IMR-90 (cell line): ENCODE measurements around the gene PTPRN2. TPM values are rescaled to one million over a fixed set of nuclear protein-coding genes. Genes with fewer than 3 reads are reported as not detected.

Source experiments
- ATAC-seq: fragments of 200-7000 bp; cut with Tn5 transposase; 2 replicates; pipeline ENCODE4 v1.9.1; 2020; ENCODE audit warnings: low read depth, mild to moderate bottlenecking, moderate library complexity
- BruUV-seq: library from RNA; stranded (reverse); fragments of 400-500 nt; replicated peaks from 2 replicates; lab custom pipeline; 2021; lab: Mats Ljungman, UMichigan
- CTCF ChIA-PET: fragments of 300-600 bp; formaldehyde crosslinking; extraction: SDS; loops from one replicate; lab custom pipeline; 2021; ENCODE audit warnings: antibody characterized with exemption; lab: Yijun Ruan, JAX
- POLR2A ChIA-PET: fragments of 300-600 bp; sonication (Branson Sonifier 250); formaldehyde crosslinking; loops from one replicate; lab custom pipeline; 2022; ENCODE audit warnings: antibody characterized with exemption; ENCODE audit not compliant: unreplicated experiment; lab: Charles Lee
- DNase-seq: peaks from one replicate; pipeline ENCODE4 v3.0.0; 2013
- H2AFZ ChIP-seq: replicated peaks from 2 replicates; pipeline ENCODE3; 2013; ENCODE audit warnings: low read length, mild to moderate bottlenecking; ENCODE audit not compliant: poor library complexity
- H2AK5ac ChIP-seq: 2 replicates; pipeline ENCODE4 v1.6.1; 2013; ENCODE audit warnings: low read depth, low read length, inconsistent platforms
- H2AK9ac ChIP-seq: replicated peaks from 2 replicates; pipeline ENCODE3; 2013; ENCODE audit warnings: mild to moderate bottlenecking, low read depth, low read length, moderate library complexity; ENCODE audit not compliant: poor library complexity
- H2BK120ac ChIP-seq: 2 replicates; pipeline ENCODE4 v1.6.1; 2013; ENCODE audit warnings: low read depth, low read length, inconsistent platforms
- H2BK15ac ChIP-seq: 3 replicates; pipeline ENCODE4 v1.6.1; 2013; ENCODE audit warnings: low read depth, low read length, inconsistent platforms
- H2BK20ac ChIP-seq: 2 replicates; pipeline ENCODE4 v1.6.1; 2013; ENCODE audit warnings: low read depth, mild to moderate bottlenecking, inconsistent platforms, low read length, moderate library complexity
- H2BK5ac ChIP-seq: 2 replicates; pipeline ENCODE4 v1.6.1; 2013; ENCODE audit warnings: mild to moderate bottlenecking, low read depth, low read length, inconsistent platforms; ENCODE audit not compliant: poor library complexity, severe bottlenecking
- H3K14ac ChIP-seq: replicated peaks from 2 replicates; pipeline ENCODE4 v1.6.1; 2013; ENCODE audit warnings: low read depth, low read length, inconsistent platforms
- H3K18ac ChIP-seq: 2 replicates; pipeline ENCODE4 v1.6.1; 2013; ENCODE audit warnings: low read depth, low read length, control low read depth
- H3K23ac ChIP-seq: 2 replicates; pipeline ENCODE4 v1.6.1; 2013; ENCODE audit warnings: low read depth, low read length, inconsistent platforms
- H3K27ac ChIP-seq: 2 replicates; pipeline ENCODE4 v1.5.1; 2013; ENCODE audit warnings: mild to moderate bottlenecking, control low read depth, low read length; ENCODE audit not compliant: insufficient read depth
- H3K27me3 ChIP-seq: 2 replicates; pipeline ENCODE4 v1.6.1; 2013; ENCODE audit warnings: low read length; ENCODE audit not compliant: control insufficient read depth, insufficient read depth
- H3K36me3 ChIP-seq: 2 replicates; pipeline ENCODE4 v1.6.1; 2013; ENCODE audit warnings: low read length, mixed read lengths; ENCODE audit not compliant: control insufficient read depth, insufficient read depth
- H3K4ac ChIP-seq: 2 replicates; pipeline ENCODE4 v1.6.1; 2013; ENCODE audit warnings: low read depth, low read length, inconsistent platforms
- H3K4me1 ChIP-seq: 2 replicates; pipeline ENCODE4 v1.6.1; 2013; ENCODE audit warnings: low read length, mixed read lengths; ENCODE audit not compliant: control insufficient read depth, insufficient read depth
- H3K4me2 ChIP-seq: 2 replicates; pipeline ENCODE4 v1.6.1; 2013; ENCODE audit warnings: low read depth, mild to moderate bottlenecking, control low read depth, low read length, moderate library complexity
- H3K4me3 ChIP-seq: 2 replicates; pipeline ENCODE4 v1.5.1; 2013; ENCODE audit warnings: low read depth, mild to moderate bottlenecking, control low read depth, low read length, moderate library complexity; ENCODE audit not compliant: insufficient read depth
- H3K56ac ChIP-seq: 2 replicates; pipeline ENCODE4 v1.6.1; 2013; ENCODE audit warnings: low read length, inconsistent platforms; ENCODE audit not compliant: insufficient read depth; ENCODE audit errors: extremely low read depth
- H3K79me1 ChIP-seq, 2 experiments: 2 replicates each; pipeline ENCODE4 v1.6.1; 2013; ENCODE audit warnings: low read length in 2 of 2, inconsistent platforms in 1 of 2, low read depth in 1 of 2
- H3K9ac ChIP-seq: 2 replicates; pipeline ENCODE4 v1.6.1; 2013; ENCODE audit warnings: low read depth, low read length, control low read depth
- H3K9me1 ChIP-seq: 2 replicates; pipeline ENCODE4 v1.6.1; 2013; ENCODE audit warnings: low read length, inconsistent platforms; ENCODE audit not compliant: insufficient read depth
- H3K9me3 ChIP-seq: 2 replicates; pipeline ENCODE4 v1.6.1; 2013; ENCODE audit warnings: low read length; ENCODE audit not compliant: control insufficient read depth, insufficient read depth
- H4K20me1 ChIP-seq: 2 replicates; pipeline ENCODE4 v1.6.1; 2013; ENCODE audit warnings: low read length, inconsistent platforms; ENCODE audit not compliant: insufficient read depth
- H4K5ac ChIP-seq: 2 replicates; pipeline ENCODE4 v1.6.1; 2013; ENCODE audit warnings: mild to moderate bottlenecking, low read depth, low read length, control low read depth
- H4K8ac ChIP-seq, 2 experiments: 2 replicates each; pipeline ENCODE4 v1.6.1; 2013; ENCODE audit warnings: low read depth in 2 of 2, low read length in 2 of 2, control low read depth in 1 of 2, inconsistent platforms in 1 of 2
- H4K91ac ChIP-seq: 2 replicates; pipeline ENCODE4 v1.6.1; 2013; ENCODE audit warnings: low read depth, low read length, inconsistent platforms; ENCODE audit not compliant: insufficient read depth
- BHLHE40 ChIP-seq: fragments of 150-350 bp; IDR thresholded peaks from 2 replicates; pipeline ENCODE4 v1.6.1; 2016; ENCODE audit warnings: mild to moderate bottlenecking, low read depth, low read length
- CTCF ChIP-seq: conservative IDR thresholded peaks from 2 replicates; pipeline ENCODE4 v1.5.1; 2012; ENCODE audit warnings: mild to moderate bottlenecking, low read depth, low read length, improper control_type of control experiment
- ELK1 ChIP-seq: fragments of 150-350 bp; IDR thresholded peaks from 2 replicates; pipeline ENCODE4 v1.6.1; 2016; ENCODE audit warnings: low read depth, mild to moderate bottlenecking, low read length, moderate library complexity, borderline replicate concordance
- FOS ChIP-seq: fragments of 150-350 bp; IDR thresholded peaks from 2 replicates; pipeline ENCODE4 v1.6.1; 2016; ENCODE audit warnings: low read depth, low read length
- MAFK ChIP-seq: IDR thresholded peaks from 2 replicates; pipeline ENCODE4 v1.6.1; 2012; ENCODE audit warnings: low read depth, low read length, improper control_type of control experiment
- MAZ ChIP-seq: IDR thresholded peaks from 2 replicates; pipeline ENCODE4 v1.6.1; 2012; ENCODE audit warnings: low read depth, mild to moderate bottlenecking, low read length, improper control_type of control experiment, moderate library complexity, borderline replicate concordance
- MXI1 ChIP-seq: IDR thresholded peaks from 2 replicates; pipeline ENCODE4 v1.6.1; 2012; ENCODE audit warnings: low read depth, mild to moderate bottlenecking, low read length, moderate library complexity, borderline replicate concordance
- RAD21 ChIP-seq: IDR thresholded peaks from 2 replicates; pipeline ENCODE4 v1.6.1; 2012; ENCODE audit warnings: low read length, improper control_type of control experiment
- WGBS, 2 experiments: methylation state at CpG; one replicate each; pipeline versions ENCODE4 v1.1.5 to v1.1.7; 2013; ENCODE audit warnings: missing lambda C conversion rate in 2 of 2; ENCODE audit not compliant: insufficient read length in 1 of 2; ENCODE audit errors: extremely low coverage in 2 of 2; 5-methylcytosine and 5-hydroxymethylcytosine counted together
- dilution Hi-C: fragments of 300-500 bp; cut with HindIII; formaldehyde crosslinking; loops from one replicate; pipeline ENCODE4 v1.14.3; 2018; ENCODE audit warnings: low sequenced_read_pairs; ENCODE audit not compliant: unreplicated experiment
- in situ Hi-C: fragments of 300-500 bp; cut with MboI; formaldehyde crosslinking; loops from 3 replicates; pipeline ENCODE4 v1.14.3; 2019; ENCODE audit warnings: low sequenced_read_pairs, inconsistent platforms, mixed read lengths
- intact Hi-C: fragments of 100-400 bp; cut with micrococcal nuclease; formaldehyde crosslinking; loops from 2 replicates; pipeline ENCODE4 v1.10.0; 2022
- polyA plus RNA-seq, 3 experiments: library from polyadenylated mRNA; depleted of rRNA; stranded (reverse); fragments of >200 nt; gene quantifications; 2 replicates each; pipeline ENCODE4 v1.2.3, GENCODE V29; 2012; ENCODE audit warnings: low replicate concordance in 1 of 3
- total RNA-seq: library from RNA; depleted of rRNA; stranded (reverse); fragments of >200 nt; gene quantifications from 2 replicates; pipeline ENCODE4 v1.2.3, GENCODE V29; 2012

PTPRN2 gene
- total and polyA plus RNA-seq, 2 of the 4 experiments (the other 2 are of a cell fraction): 0.03 TPM; not detected in 1

DNA sequence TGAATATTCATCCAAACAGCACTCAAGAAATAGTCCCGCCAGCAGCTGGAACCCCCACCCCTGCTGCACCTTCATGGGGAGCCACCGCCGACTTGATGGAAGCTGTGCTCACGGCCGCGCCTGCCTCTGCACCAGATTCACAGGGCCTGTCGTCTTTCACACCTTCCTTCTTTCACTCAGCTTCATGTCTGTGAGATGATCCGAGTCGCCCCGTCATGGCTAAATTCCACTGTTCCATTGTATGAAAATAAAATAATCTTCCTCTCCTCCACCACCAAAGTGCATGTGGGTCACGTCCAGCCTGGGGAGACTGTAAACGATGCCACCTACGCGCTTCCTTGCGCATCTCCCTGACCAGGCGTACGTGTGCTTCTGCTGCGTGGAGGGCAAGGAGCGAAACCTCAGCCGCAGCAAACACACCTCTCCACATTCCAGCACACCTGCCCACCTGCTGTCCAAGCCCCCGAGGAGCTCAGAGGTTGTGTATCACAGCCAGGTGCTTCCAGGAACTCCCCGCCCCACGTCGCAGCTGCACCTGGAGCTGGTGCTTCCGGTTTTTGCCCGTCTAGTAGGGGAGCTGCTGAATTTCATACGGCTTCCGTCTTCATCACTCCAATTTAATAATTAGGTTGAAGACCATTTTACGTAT lies 137.0 kb downstream of the PTPRN2 start:
- DNase-seq (no peak), ATAC-seq (no peak)
- Histone ChIP-seq H3K27me3 (no peaks in the 10 kb centered on the region), H2AFZ (no peak overlapping the region), H3K4ac (no peak overlapping the region), H3K9ac (no peak overlapping the region), H3K9me1 (no peaks in the 10 kb centered on the region), H2AK5ac (no peak overlapping the region), H3K36me3 (no peaks in the 10 kb centered on the region), H2BK20ac (no peak overlapping the region), H3K14ac (no peak overlapping the region), H3K9me3 (peaks cover 51% of the 10 kb centered on the region), H4K8ac (no peak overlapping the region), H2BK5ac (no peak overlapping the region), H2AK9ac (no peak overlapping the region), H3K56ac (no peak overlapping the region), H3K18ac (no peak overlapping the region), H4K20me1 (no peaks in the 10 kb centered on the region), H3K4me1 (no peaks in the 10 kb centered on the region), H3K4me3 (no peak overlapping the region), H3K79me1 (no peaks in the 10 kb centered on the region), H2BK15ac (no peak overlapping the region), H4K5ac (no peak overlapping the region), H2BK120ac (no peak overlapping the region), H3K27ac (no peak overlapping the region), H3K4me2 (no peak overlapping the region), H3K23ac (no peak overlapping the region), H4K91ac (no peak overlapping the region)
- TF ChIP-seq ELK1: no peak
- no peak for TF ChIP-seq MAFK
- TF ChIP-seq MAZ: no peak
- no peak for TF ChIP-seq MXI1
- no peak for TF ChIP-seq RAD21
- no peak for TF ChIP-seq BHLHE40
- no peak for TF ChIP-seq CTCF
- no peak for TF ChIP-seq FOS
- no TSS peak for BruUV-seq
- WGBS, 2 experiments: 73% methylated on average over 10 of the region's 29 CpGs; no CpG with 5 or more reads in 1 of the 2 experiments
- intact Hi-C loops: no loop called here
- ChIA-PET CTCF (no interaction called here), POLR2A (no interaction called here)
- dilution Hi-C loops: no loop called here
- in situ Hi-C loops: no loop called here
